ENCODE results near the gene PDS5B. TPM values are rescaled to one million over a fixed set of nuclear protein-coding genes. Genes with fewer than 3 reads are reported as not detected.
"Not testable (repeated sequence)": the region's sequence is repeated elsewhere in the genome, so short reads cannot be mapped to it uniquely, and the experiment has no call there.

PDS5B gene
- total RNA-seq, 1 donor from 2014 or later: 35.8 TPM

- no peak for DNase-seq (ENCODE audit: low spot score)
These were observed 71.1 kb downstream of the PDS5B start for GRCh38 chr13:32657309-32657708.

- DNase-seq (ENCODE audit: low spot score): no peak
These were observed 73.5 kb downstream of the PDS5B start for GRCh38 chr13:32659736-32660135.

GRCh38 chr13:32660227-32660626 is 74.0 kb downstream of the PDS5B start:
- no peak for DNase-seq (ENCODE audit: low spot score)

GRCh38 chr13:32661685-32662084 is 75.4 kb downstream of the PDS5B start:
- no peak for DNase-seq (ENCODE audit: low spot score)

GRCh38 chr13:32663660-32664059 is 77.4 kb downstream of the PDS5B start:
- DNase-seq (ENCODE audit: low spot score): no peak

- DNase-seq (ENCODE audit: low spot score): no peak
These were observed 80.8 kb downstream of the PDS5B start for GRCh38 chr13:32666990-32667571.

- no peak for DNase-seq (ENCODE audit: low spot score)
These were observed 82.9 kb downstream of the PDS5B start for GRCh38 chr13:32669030-32669646.

GRCh38 chr13:32674503-32674902 is 88.3 kb downstream of the PDS5B start:
- DNase-seq (ENCODE audit: low spot score): no peak

- DNase-seq (ENCODE audit: low spot score): no peak
These were observed 90.0 kb downstream of the PDS5B start for GRCh38 chr13:32676242-32676641.

GRCh38 chr13:32682130-32682529 is 95.9 kb downstream of the PDS5B start:
- DNase-seq (ENCODE audit: low spot score): no peak

- no peak for DNase-seq (ENCODE audit: low spot score)
These were observed 96.5 kb downstream of the PDS5B start for GRCh38 chr13:32682740-32683139.

- DNase-seq (ENCODE audit: low spot score): no peak
These were observed 101.0 kb downstream of the PDS5B start for GRCh38 chr13:32687275-32687674.

GRCh38 chr13:32695602-32696250 is 109.5 kb downstream of the PDS5B start:
- no peak for DNase-seq (ENCODE audit: low spot score)

- DNase-seq (ENCODE audit: low spot score): no peak
These were observed 121.2 kb downstream of the PDS5B start for GRCh38 chr13:32707471-32707870.

- DNase-seq (ENCODE audit: low spot score): no peak
These were observed 127.1 kb downstream of the PDS5B start for GRCh38 chr13:32713397-32713796.

- not testable (repeated sequence) for DNase-seq (ENCODE audit: low spot score)
These were observed 129.9 kb downstream of the PDS5B start for GRCh38 chr13:32716201-32716600.

GRCh38 chr13:32720026-32720425 is 133.8 kb downstream of the PDS5B start:
- no peak for DNase-seq (ENCODE audit: low spot score)

GRCh38 chr13:32721131-32722034 is 135.1 kb downstream of the PDS5B start:
- not testable (repeated sequence) for DNase-seq (ENCODE audit: low spot score)

- DNase-seq (ENCODE audit: low spot score): no peak
These were observed 136.1 kb downstream of the PDS5B start for GRCh38 chr13:32722340-32722739.

- no peak for DNase-seq (ENCODE audit: low spot score)
These were observed 137.7 kb downstream of the PDS5B start for GRCh38 chr13:32723987-32724386.

GRCh38 chr13:32726374-32727037 is 140.3 kb downstream of the PDS5B start:
- DNase-seq (ENCODE audit: low spot score): no peak

GRCh38 chr13:32728327-32728726 is 142.1 kb downstream of the PDS5B start:
- no peak for DNase-seq (ENCODE audit: low spot score)
